Upper lobe of left lung (tissue), 4 donors: ENCODE measurements around the gene PELI2.

ENCODE experiments used
- CTCF ChIP-seq, 6 experiments: fragments of 450-650 bp in 4 of 6; fragments of 200-600 bp in 2 of 6; sonication (generic) in 2 of 6; IDR thresholded peaks; one replicate each; pipeline ENCODE4 v1.5.1; 2016 to 2019; ENCODE audit warnings: antibody characterized with exemption in 6 of 6
- EP300 ChIP-seq, 4 donors: sonication (generic); formaldehyde crosslinking; IDR thresholded peaks; one replicate each; pipeline ENCODE4 v1.5.1; 2017; ENCODE audit warnings: antibody characterized with exemption in 4 of 4, control low read depth in 2 of 4
- POLR2A ChIP-seq, 4 donors: fragments of 450-650 bp; IDR thresholded peaks; one replicate each; pipeline ENCODE4 v1.5.1; 2016 to 2017; ENCODE audit warnings: antibody characterized with exemption in 4 of 4, mild to moderate bottlenecking in 2 of 4

- no peak for TF ChIP-seq CTCF (IDR thresholded peaks at IDR 0.05)
- no peak for TF ChIP-seq POLR2A (IDR thresholded peaks at IDR 0.05)
- no peak for TF ChIP-seq EP300 (IDR thresholded peaks at IDR 0.05)
These were observed 162.6 kb downstream of the PELI2 start for GRCh38 chr14:56280843-56281242.
